ENCODE measurements around the gene GTSE1. TPM values are rescaled to one million over a fixed set of nuclear protein-coding genes. Genes with fewer than 3 reads are reported as not detected.
A peak's percentile ranks its signal among the peaks of the same experiment; 100 is the strongest.

GTSE1 gene
- total RNA-seq, 1 experiment from 2014 or later = 88.1 TPM

DNA sequence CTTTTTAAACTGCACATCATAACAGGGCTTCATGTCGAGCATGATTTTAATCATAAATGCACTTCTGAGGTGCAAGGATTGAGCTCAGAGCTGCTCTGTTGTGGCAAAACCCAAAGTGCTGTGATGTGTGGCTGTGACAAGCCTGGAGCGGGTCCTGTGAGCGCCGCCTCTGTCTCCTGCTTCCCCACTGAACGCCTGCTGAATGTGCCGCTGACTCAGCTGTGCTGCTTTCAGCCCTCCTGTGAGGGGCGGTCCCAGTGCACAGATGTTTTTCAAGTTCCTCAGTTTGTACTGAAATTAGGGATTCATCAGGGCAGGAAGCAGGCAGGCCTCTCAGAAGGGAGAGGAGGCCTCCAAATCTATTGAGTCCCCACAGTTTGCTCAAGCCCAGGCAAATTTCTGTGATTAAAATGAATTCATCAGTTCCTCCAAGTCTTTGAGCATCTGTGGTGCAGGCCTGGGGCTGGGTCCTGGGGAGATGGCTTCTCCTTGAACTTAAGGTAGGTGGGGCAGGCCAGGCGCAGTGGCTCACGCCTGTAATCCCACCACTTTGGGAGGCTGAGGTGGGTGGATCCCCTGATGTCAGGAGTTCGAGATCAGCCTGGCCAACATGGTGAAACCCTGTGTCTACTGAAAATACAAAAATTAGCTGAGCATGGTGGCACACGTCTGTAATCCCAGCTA, 3.0 kb upstream of the GTSE1 start:
- H3K4me3 ChIP-seq (ENCODE audit: low read depth, low read length, poor library complexity, severe bottlenecking) = no peak overlapping the region
- H3K4me1 ChIP-seq (ENCODE audit: insufficient read depth, low read length, poor library complexity, severe bottlenecking) = peaks cover 26% of the 10 kb centered on the region
- BruUV-seq (replicated peaks) = no TSS peak
- DNase-seq (ENCODE audit: low spot score) = peak; percentile 69
- CTCF ChIA-PET = no interaction called here
- TF ChIP-seq, protein P1, sequence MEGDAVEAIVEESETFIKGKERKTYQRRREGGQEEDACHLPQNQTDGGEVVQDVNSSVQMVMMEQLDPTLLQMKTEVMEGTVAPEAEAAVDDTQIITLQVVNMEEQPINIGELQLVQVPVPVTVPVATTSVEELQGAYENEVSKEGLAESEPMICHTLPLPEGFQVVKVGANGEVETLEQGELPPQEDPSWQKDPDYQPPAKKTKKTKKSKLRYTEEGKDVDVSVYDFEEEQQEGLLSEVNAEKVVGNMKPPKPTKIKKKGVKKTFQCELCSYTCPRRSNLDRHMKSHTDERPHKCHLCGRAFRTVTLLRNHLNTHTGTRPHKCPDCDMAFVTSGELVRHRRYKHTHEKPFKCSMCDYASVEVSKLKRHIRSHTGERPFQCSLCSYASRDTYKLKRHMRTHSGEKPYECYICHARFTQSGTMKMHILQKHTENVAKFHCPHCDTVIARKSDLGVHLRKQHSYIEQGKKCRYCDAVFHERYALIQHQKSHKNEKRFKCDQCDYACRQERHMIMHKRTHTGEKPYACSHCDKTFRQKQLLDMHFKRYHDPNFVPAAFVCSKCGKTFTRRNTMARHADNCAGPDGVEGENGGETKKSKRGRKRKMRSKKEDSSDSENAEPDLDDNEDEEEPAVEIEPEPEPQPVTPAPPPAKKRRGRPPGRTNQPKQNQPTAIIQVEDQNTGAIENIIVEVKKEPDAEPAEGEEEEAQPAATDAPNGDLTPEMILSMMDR (conservative IDR thresholded peaks at IDR 0.05; ENCODE audit: low read depth, low read length) = no peak
- no peak for TF ChIP-seq EZH2 (IDR thresholded peaks at IDR 0.05; ENCODE audit: borderline replicate concordance, low read depth, low read length, poor library complexity, severe bottlenecking)
- peak overlapping the region; percentile 26 for H3K27ac ChIP-seq (ENCODE audit: low read depth, low read length, poor library complexity, severe bottlenecking)
- peaks cover 4% of the 10 kb centered on the region for H3K36me3 ChIP-seq (ENCODE audit: insufficient read depth, low read length, poor library complexity, severe bottlenecking)
- H3K27me3 ChIP-seq (replicated peaks; ENCODE audit: insufficient read depth, low read depth, low read length, poor library complexity) = no peaks in the 10 kb centered on the region
- no peaks in the 10 kb centered on the region for H3K9me3 ChIP-seq (ENCODE audit: low read depth, low read length, poor library complexity, severe bottlenecking)
- POLR2A ChIA-PET (ENCODE audit: low non-redundant PET) = no interaction called here
- intact Hi-C loops (cut with micrococcal nuclease; ENCODE audit: unreplicated experiment) = no loop called here

GRCh38 chr22:46294784-46295183, 1.9 kb upstream of the GTSE1 start:
- H3K9me3 ChIP-seq (ENCODE audit: low read depth, low read length, poor library complexity, severe bottlenecking) = no peaks in the 10 kb centered on the region
- no TSS peak for BruUV-seq (replicated peaks)
- no peak overlapping the region for H3K4me3 ChIP-seq (ENCODE audit: low read depth, low read length, poor library complexity, severe bottlenecking)
- intact Hi-C loops (cut with micrococcal nuclease; ENCODE audit: unreplicated experiment) = no loop called here
- no peak for DNase-seq (ENCODE audit: low spot score)
- ChIA-PET POLR2A (ENCODE audit: low non-redundant PET) (no interaction called here), CTCF (no interaction called here)
- TF ChIP-seq, protein P1 (conservative IDR thresholded peaks at IDR 0.05; ENCODE audit: low read depth, low read length) = no peak
- no peak for TF ChIP-seq EZH2 (IDR thresholded peaks at IDR 0.05; ENCODE audit: borderline replicate concordance, low read depth, low read length, poor library complexity, severe bottlenecking)
- peaks cover 28% of the 10 kb centered on the region for H3K4me1 ChIP-seq (ENCODE audit: insufficient read depth, low read length, poor library complexity, severe bottlenecking)
- H3K27me3 ChIP-seq (replicated peaks; ENCODE audit: insufficient read depth, low read depth, low read length, poor library complexity) = no peaks in the 10 kb centered on the region
- H3K27ac ChIP-seq (ENCODE audit: low read depth, low read length, poor library complexity, severe bottlenecking) = no peak overlapping the region
- peaks cover 14% of the 10 kb centered on the region for H3K36me3 ChIP-seq (ENCODE audit: insufficient read depth, low read length, poor library complexity, severe bottlenecking)

GRCh38 chr22:46295277-46295971, 1.2 kb upstream of the GTSE1 start:
- H3K9me3 ChIP-seq (ENCODE audit: low read depth, low read length, poor library complexity, severe bottlenecking) = no peaks in the 10 kb centered on the region
- peaks cover 28% of the 10 kb centered on the region for H3K4me1 ChIP-seq (ENCODE audit: insufficient read depth, low read length, poor library complexity, severe bottlenecking)
- no peak for DNase-seq (ENCODE audit: low spot score)
- no peak overlapping the region for H3K27ac ChIP-seq (ENCODE audit: low read depth, low read length, poor library complexity, severe bottlenecking)
- peaks cover 18% of the 10 kb centered on the region for H3K36me3 ChIP-seq (ENCODE audit: insufficient read depth, low read length, poor library complexity, severe bottlenecking)
- BruUV-seq (replicated peaks) = no TSS peak
- TF ChIP-seq, protein P1 (conservative IDR thresholded peaks at IDR 0.05; ENCODE audit: low read depth, low read length) = no peak
- TF ChIP-seq EZH2 (IDR thresholded peaks at IDR 0.05; ENCODE audit: borderline replicate concordance, low read depth, low read length, poor library complexity, severe bottlenecking) = no peak
- ChIA-PET POLR2A (ENCODE audit: low non-redundant PET) (interaction anchor here (0.5 kb wide), 1 partner anchor 116 kb away, joined by 3 read pairs; no protein-coding TSS in a partner anchor), CTCF (interaction anchor here (0.6 kb wide), 1 partner anchor 431 kb away, joined by 8 read pairs; no protein-coding TSS in a partner anchor)
- intact Hi-C loops (cut with micrococcal nuclease; ENCODE audit: unreplicated experiment) = no loop called here
- H3K27me3 ChIP-seq (replicated peaks; ENCODE audit: insufficient read depth, low read depth, low read length, poor library complexity) = no peaks in the 10 kb centered on the region
- peak overlapping the region; percentile 79 for H3K4me3 ChIP-seq (ENCODE audit: low read depth, low read length, poor library complexity, severe bottlenecking)

Measured in A673 (cell line).